Amniotic epithelial cell (primary cell): Measurements from ENCODE around the gene NLRP1.
"Not testable (repeated sequence)": the region's sequence is repeated elsewhere in the genome, so short reads cannot be mapped to it uniquely, and the experiment has no call there.

Source experiments
- DNase-seq: peaks from one replicate; pipeline ENCODE4 v3.0.0-alpha.2; 2010; ENCODE audit warnings: low read depth

NLRP1 gene

GRCh38 chr17:5587438-5588032, 3.2 kb upstream of the NLRP1 start:
- peak; percentile 56 for DNase-seq

DNA sequence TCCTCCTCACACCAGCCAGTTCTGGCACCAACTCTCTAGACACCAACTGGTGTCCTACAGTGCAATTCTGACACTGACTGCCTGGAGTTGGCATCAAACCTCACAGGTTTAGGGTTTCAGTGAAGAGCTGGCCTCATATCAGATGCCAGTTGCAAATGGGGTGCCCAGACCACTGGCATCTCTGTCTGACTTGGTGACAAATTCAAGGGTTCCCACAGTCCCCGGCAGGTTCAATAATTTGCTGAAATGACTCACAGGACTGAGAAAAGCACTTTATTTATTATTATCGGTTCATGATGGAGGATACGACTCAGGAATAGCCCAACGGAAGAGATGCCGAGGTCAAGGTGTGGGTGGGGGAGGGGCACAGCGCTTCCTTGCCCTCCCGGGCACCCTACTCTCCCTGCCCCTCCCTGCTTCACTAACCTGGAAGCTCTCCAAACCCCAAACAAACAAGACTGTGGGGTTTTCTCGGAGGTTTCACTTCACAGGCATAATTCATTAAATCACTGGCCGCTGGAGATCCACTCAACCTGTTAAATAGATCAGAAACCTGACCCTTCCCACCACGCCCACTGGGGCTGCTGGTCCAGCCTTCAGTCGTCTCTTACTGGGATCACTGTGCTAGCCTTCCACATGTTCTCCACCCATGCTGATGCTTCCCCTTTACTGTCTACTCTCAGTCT, 1.7 kb upstream of the NLRP1 start:
- peak; percentile 28 for DNase-seq

- no peak for DNase-seq
These were observed 1.0 kb upstream of the NLRP1 start for GRCh38 chr17:5585287-5585794.

- peak; percentile 5 for DNase-seq
These were observed 605 bp downstream of the NLRP1 start for GRCh38 chr17:5583426-5584382.

DNA sequence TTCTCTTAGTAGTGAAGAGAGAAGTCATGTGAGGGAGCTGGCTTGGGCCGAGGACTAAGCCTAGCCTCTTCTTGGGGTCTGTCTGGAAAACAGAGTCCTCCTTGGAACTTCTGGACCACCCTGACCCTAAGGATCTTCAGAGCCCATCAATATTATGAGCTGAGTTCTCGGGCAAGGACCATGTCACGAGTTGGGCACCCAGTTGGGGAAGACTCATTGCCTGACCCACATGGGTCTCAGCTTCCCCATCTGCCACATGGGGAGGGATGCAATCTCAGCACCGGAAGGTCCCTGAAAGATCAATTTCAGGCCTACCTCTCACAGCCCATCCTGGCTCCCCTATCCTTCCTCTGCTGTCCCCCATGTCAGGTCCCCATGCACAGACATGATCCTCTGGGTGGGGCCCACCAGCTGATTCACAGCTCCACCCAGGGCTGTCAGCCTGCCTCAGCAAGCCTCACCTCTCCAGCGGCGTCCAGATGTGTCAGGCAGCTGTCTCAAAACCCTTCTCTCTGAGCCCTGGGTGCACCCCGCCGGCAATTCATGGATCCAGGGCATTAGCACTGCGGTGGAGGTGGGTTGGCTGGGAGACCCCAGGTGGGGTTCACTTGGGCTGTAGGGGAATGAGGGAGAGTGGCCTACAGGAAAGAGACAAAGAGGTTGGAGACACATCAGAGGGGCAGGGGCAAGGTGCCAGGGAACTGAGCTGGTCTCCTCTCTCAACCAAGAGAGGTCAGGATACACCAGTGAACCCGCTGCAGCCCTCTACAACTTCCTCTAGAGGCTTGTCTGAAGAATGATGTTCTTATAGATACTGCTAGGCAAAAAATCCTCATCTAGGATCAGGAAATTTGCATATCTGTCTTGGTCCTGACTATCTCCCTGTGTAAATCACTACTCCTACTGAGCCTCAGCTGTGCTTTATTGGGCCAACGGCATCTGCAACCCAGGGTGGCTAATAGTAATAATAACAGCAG, 1.8 kb downstream of the NLRP1 start:
- DNase-seq = no peak

- no peak for DNase-seq
These were observed 2.7 kb downstream of the NLRP1 start for GRCh38 chr17:5581655-5582054.

- DNase-seq = no peak
These were observed 3.3 kb downstream of the NLRP1 start for GRCh38 chr17:5580969-5581368.

DNA sequence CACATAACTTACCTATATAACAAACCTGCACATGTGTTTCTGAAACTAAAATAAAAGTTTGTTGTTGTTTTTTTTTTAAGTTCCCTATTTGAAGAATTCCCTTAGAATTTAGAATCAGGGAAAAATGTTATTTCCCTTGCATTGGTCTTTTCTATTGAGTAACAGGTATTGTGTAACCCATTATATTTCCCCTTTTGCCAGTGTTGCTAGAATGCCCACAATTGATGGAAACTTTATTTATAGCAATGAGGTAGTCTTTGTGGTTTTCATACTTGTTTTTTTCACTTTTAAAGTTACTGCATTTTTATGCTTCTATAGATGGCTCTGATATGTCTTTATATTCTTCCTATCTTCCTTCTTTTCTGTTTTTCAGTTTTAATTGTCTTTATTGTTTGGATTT, 3.9 kb downstream of the NLRP1 start:
- DNase-seq = peak; percentile 72

GRCh38 chr17:5578768-5579167, 5.5 kb downstream of the NLRP1 start:
- not testable (repeated sequence) for DNase-seq

- DNase-seq = not testable (repeated sequence)
These were observed 11.3 kb downstream of the NLRP1 start for GRCh38 chr17:5573017-5573416.

DNA sequence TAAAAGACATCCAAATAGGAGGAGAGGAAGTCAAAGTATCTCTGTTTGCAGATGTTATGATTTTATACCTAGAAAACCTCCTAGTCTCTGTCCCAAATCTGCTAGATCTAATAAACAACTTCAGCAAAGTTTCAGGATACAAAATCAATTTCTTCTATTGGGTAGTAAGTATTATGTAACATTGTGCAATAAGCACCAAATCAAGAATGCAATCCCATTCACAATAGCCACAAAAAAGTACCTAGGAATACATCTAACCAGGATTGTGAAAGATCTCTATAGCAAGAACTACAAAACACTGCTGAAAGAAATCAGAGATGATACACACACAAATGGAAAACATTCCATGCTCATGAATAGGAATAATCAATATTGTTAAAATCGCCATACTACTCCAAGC, 13.0 kb downstream of the NLRP1 start:
- no peak for DNase-seq

DNA sequence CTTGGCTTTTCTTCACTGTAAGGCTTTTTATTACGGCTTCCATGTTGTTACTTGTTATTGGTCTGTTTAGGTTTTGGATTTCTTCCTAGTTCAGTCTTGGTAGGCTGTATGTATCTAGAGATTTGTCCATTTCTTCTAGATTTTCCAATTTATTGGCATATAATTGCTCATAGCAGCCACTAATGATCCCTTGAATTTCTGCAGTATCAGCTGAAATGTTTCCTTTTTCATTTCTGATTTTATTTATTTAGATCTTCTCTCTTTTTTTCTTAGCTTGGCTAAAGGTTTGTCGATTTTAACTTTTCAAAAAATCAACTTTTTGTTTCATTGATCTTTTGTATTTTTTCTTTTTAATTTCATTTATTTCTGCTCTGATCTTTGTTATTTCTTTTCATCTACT, 18.5 kb downstream of the NLRP1 start:
- no peak for DNase-seq

DNA sequence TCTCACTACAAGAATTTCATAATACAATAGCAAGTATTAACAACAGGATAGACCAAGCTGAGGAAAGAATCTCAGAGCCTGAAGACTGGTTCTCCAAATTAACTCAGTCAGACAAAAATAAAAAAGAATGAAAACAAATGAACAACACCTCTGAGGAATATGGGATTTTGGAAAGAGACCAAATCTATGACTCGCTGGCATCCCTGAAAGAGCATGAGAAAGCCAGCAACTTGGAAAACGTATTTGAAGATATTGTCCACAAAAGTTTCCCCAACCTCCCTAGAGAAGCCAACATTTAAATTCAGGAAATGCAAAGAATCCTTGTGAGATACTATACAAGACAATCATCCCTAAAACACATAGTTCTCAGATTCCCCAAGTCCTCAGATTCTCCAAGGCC, 20.9 kb downstream of the NLRP1 start:
- peak; percentile 14 for DNase-seq

- DNase-seq = no peak
These were observed 21.5 kb downstream of the NLRP1 start for GRCh38 chr17:5562661-5563360.

GRCh38 chr17:5561736-5562571, 22.4 kb downstream of the NLRP1 start:
- DNase-seq = no peak

DNA sequence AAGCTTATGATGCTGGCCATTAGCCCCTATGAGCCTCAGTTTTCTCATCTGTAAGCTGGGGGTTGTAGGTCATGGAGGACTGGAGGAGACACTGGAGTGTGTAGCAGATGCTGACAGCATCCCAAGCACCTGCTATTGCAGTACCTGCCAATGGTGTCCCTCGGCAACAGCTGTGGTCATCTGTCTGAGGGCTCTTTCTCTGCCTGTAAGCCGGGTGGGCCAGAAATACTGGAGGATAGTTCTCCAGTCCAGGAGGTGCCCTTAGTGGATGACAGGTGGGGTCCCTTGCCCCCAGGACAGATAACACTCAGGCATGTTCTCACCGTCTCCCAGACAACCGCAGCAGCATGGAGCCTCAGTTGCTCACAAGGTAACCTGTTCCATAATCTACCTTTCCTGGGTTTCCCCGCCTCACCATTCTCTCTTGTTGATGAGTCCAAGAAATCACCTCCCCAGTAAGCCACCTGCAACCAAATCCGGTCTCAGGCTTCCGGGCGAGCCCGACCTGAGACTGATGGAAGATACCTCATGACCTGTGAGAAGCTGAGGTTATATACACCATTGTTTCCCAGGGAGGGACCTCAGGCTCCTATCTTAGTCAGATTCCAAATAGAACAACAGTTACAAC, 23.8 kb downstream of the NLRP1 start:
- no peak for DNase-seq

GRCh38 chr17:5558815-5559785, 25.2 kb downstream of the NLRP1 start:
- DNase-seq = no peak

DNA sequence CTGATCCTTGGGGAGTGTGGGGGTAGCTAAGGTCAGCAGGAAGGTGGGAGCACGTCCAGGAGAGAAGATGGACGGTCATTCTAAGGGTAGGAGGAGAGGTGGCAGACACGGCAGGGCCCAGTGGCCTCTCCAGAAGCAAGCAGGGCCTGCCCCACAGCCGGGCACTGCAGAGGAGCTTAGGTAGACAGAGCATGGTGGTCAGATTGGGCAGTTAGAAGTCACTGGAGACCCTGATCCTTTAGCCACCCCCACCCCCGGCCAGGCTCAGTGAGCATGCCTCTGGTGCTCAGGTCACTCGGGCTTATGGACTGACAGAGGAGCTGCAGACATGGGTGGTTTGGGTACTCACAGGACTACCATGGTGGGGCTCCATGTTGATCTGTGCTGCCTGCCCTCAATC, 26.3 kb downstream of the NLRP1 start:
- no peak for DNase-seq
